ENCODE results near the gene SETD2. TPM values are rescaled to one million over a fixed set of nuclear protein-coding genes. Genes with fewer than 3 reads are reported as not detected.
A peak's percentile ranks its signal among the peaks of the same experiment; 100 is the strongest.

The SETD2 gene
- polyA plus RNA-seq, 12 donors, result 34.7 to 54.7 (median 40.1) TPM

DNA sequence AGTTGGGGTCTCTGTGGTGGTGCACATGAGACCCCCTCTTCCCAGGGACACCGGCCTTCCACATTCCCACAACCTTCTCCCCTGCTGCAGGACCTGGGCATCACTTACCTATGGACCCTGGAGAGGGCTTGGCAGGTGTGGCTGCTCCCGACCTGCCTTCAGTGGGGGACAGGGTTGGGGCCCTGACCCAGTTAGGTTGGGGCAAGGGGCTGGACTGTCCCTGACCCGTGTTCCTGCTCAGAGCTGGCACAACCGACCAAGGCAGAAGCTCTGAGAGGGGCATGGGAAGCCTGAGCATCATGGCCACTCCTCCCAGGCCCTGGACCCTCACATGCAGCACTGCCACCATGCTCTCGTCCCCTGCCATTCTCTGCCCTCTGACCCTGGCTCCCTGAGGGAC is 178.3 kb downstream of the SETD2 start:
- DNase-seq, result no peak

DNA sequence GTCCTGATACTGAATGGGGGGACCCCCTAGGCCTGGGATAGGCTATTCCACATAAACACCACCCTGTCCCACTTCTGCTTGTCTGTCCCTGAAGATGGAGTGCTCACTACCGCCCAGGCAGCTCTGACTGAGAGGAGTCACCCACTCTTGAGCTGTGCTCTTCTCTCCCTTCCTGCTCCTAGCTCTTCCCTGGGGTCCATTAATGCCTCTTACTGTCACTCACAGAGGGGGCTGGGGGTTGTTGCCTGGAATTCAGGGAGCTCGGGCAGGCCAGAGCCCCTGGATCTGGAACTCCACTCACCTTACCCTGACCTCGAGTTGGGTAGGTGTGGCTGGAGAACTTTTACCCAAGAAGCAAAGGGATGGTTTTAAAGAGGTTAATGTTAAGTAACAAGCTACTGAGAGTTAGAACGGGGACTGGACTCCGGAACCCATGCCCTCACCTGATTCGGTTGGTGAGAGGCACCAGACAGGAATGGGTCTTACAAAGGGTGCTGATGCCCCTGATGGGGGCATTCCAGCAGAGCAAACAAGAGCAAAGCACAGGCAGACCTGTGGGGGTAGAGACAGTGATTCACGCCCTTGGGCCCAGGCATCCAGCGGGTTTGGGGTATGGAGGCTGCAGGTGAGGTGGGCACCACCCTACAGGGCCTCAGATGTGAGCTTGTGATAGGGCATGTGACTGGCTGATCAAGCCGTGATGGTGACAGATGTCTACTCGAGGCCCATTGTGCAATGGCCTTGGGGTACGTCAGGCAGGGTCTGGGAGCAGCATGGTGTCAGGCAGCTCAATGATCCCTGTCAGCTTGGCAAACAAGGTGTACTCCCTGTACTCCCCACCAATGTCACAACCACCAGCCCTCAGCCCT is 179.1 kb downstream of the SETD2 start:
- no peak for DNase-seq

DNA sequence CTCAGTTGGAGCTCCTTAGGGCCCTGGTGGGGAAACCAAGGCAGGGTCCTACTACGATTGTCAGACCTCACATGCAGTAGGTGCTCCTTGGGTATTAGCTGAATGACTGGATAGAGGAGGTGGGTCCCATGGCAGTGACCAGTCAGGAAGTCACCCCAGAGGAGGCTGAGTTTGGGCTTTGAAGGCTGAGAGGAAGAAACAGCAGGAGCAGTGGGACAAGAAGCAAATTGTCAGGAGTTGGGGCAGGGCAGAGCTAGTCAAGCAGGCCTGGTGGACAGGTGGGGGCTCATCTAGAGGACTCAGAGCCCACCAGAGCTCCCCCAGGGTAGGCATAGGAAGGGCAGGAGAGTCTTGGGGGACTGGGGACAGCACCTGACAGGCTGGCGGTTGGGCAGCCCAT is 181.4 kb downstream of the SETD2 start:
- DNase-seq, result no peak

DNA sequence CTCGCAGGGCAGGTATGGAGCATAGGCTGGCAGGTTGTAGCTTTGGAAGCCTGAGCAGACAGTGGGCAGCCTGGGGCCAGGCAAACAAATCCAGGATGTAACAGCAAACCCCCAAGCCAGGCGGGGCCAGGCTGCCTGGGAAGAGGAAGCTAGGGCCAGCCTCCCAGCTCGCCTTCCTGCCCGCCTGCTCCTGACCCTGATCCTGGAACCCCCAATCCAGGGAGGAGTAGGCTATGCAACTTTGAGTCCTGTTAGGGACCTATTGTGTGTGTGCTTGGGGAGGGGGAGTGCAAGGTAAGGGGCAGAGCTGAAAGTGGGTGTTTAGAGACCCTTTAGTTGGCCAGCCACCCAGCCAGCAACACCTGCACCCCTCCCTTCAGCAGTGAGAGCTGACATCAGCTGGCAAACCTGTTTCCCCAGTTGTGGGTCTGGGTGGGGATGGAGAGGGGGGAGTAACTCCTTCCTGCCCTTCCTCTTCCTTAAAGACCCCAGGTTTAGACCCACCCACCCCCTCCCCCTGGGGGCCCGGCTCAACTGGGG is 181.9 kb downstream of the SETD2 start:
- no peak for DNase-seq

DNA sequence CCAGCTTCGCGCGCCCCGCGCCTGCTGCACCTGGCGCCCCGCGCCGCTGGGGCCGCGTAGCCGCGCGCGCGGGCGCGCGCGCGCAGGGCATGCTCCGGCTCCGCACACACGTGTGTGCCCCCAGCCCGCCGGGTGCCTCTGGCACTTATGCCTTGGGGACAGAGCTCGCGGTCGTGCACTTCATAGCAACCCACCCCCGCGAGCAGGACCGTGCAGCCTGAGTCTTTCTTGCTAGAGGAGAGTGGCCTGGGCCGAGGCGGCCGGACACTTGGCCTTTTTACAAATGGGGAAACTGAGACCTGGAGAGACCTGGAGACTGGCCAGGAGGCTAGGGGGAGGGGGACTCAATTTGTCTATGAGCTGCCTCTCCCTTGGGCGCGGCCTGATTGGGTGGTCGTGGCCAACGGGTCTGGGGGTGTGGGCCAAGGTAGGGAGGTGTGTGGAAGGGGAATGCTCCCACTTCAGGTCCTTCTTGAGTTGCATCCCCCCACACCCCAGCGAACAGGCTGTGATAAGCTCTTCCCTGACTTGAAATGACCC is 183.9 kb downstream of the SETD2 start:
- DNase-seq, result no peak

DNA sequence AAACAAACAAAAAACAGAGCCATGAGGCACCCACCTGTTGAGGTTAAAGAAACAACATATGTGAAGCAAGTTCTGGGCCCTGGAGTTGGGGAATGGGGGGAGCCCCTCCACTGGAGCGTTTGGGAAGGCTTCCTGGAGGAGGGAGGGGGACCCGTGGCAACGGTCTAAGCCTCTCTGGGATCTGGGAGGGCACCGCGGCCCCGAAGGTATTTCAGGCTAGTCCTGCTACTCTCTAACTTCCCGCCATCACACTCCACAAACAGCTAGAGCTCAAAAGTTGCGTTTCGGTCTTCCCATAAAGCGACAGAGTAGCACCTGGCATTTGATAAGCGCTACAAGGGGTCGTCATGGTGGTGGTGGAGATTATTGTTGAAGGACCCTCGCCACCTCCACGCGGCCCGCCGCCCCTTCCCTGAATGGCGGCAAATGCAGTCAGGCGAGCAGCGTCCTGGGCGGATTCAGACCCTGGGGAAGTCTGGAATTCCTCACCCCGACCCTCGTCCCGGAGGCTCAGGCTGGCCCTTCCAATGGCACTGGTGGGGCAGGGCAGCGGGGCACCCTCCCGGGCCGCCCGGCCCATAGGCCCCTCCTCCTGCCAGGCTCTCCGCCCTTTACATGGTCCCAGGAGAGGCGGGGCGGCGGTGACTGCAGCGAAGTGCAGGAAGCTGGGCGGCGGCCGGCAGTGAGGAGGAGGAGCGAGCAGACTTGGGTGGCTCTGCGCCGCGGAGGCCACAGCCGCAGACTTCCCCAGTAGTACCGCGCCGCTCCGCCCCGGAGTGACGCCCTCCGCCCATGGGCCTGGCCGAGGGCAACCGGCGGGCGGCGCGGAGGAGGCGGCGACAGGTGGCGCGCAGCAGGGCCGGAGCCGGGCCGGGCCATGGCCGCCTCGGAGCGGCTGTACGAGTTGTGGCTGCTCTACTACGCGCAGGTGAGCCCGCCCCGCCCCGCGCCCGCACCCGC is 184.6 kb downstream of the SETD2 start, which contains the start of gene NBEAL2:
Gene NBEAL2, plus strand, starts transcription at position 682 of the 960 bp plus-strand sequence. Its CDS starts 196 bp downstream, at position 878.
- peak; percentile 83 for DNase-seq

DNA sequence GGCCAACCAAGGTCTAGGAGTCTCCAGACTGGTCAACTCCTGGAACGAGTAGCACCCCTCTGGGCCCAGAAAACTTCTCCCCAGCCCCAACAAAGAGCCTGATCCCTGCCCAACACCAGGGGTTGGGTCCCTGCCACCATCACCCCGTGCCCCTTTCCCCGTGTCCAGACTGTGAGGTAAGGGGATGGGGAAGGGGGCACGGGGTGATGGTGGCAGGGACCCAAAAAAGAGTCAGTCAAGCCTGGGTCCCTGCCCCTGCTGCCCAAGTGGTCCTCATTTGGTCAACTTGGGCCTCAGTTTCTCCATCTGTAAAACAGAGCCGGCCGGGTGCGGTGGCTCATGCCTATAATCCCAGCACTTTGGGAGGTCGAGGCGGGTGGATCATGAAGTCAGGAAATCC is 185.5 kb downstream of the SETD2 start:
- no peak for DNase-seq

DNA sequence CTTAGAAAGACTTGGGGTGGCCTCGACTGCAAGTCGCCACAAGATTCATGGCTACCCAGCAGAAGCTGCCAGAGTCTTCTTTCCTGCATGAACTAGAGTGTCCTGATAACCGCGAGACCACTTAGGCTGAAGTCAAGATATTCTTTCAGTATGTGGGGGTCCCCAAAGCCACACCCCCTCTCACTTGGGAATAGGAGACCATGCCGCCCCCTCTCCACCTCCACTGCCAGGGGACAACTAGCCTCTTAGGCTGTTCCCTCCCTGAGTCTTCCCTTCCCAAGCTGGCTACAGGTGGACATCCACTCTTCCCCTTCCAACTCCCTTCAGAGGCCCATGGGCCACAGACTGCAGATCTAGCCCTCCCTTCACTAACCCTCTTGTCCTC is 186.1 kb downstream of the SETD2 start:
- no peak for DNase-seq

DNA sequence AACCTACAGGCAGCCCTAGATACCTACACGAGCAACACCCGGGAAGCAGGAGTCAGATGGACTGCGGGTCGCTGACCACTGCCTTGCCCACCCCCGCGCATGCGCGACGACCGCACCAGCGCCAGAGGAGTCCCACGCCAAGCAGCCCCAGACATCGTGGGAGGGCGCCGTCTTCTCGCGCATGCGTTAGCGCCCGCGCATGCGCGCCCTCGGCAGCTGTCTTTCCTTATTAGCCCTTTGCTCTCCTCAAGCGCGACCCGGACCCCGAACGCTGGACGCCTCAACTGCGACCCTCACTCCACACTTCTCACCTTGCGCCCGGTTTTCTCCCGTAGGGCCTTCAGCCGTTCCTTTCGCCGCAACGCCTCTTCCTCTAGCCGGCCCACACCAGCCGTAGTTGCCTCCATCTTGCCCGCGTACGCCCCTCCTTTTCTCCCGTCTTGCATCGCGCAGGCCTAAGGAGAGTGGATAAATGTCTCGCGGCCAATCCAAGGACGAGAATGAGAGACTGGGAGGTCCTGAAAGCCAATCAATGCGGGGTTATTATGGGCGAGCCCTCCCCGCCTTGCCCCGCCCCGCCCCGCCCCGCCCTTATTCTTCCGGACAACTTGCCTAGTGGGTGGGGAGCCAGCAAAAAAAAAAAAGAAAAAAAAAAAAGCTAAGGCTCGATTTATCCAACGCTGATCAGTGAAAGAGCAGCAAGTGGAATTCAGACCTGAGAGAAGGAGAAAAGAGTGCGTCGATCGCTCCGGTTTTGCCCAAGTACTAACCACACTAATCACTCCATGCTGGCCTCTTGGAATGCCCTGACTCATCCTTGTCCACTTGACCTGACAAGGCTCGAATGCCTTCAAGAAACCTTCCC is 187.4 kb downstream of the SETD2 start, which contains the start of gene CCDC12:
Gene CCDC12, minus strand, starts transcription at position 420 of the 865 bp plus-strand sequence. Its CDS starts 13 bp downstream, at position 407.
- peak; percentile 98 for DNase-seq

DNA sequence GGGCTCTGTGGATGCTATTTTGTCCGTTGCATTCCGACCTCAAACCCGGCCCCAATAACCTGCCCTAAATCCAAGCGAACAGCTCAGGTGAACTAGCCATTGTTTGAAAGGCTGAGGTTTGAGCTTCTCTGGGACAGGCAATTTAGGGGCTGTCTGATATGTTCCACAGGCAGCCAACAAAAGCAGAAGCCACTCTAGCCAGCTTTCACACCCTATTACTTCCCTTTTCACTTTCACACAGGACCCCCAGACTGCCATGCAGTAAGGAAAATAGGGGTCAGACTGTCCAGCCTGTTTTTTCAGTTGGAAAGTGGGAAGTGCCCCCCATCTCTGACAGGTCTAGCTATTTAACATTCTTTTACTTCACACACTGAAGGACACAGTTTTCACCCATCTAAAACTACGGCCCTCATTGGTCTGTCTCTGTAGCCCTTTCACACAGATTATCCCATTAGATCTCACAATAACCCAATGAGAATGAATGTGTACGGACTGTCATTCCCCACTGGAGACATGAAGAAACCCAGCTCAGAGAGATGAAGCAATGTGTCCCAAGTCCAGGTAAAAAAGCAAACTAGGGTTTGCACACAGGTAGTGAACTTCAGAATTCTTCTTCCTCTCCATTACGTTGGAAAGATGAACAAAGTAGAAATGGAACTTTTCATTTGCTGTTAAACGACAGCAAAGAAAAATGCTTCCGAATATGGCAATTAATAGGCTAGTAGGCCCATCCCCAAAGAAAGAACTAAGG is 189.3 kb downstream of the SETD2 start:
- DNase-seq, result no peak

DNA sequence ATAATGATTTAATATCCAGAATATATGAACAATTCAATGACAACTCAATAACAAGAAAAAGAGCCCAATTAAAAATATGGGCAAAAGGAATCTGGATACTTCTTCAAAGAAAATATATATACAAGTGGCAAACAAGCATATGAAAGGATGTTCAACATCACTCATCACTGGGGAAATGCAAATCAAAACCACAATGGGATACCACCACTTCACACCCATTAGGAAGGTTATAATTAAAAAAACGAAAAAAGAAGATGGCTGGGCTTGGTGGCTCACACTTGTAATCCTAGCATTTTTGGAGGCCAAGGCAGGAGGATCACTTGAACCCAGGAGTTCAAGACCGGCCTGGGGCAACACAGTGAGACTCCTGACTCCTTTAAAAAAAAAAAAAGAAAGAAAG is 191.5 kb downstream of the SETD2 start:
- DNase-seq, result no peak

DNA sequence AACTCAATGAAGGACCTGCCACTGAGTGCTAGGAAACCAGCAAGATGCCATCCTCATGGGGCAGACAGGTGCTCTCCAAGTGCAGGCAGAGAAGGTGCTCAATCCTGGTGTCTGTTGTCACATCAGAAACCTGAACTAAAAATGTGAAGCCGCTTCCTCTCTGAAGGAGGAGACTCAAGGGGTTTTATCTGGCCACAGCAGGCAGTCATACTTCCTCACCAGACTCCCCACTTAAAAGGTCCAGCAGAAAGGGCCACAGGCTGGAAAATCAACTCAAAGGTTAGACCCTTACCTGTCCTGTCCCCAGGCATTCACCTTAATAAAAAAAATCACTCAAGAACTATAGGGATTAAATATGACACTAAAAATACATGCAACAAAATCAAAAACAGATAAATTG is 192.2 kb downstream of the SETD2 start:
- no peak for DNase-seq

DNA sequence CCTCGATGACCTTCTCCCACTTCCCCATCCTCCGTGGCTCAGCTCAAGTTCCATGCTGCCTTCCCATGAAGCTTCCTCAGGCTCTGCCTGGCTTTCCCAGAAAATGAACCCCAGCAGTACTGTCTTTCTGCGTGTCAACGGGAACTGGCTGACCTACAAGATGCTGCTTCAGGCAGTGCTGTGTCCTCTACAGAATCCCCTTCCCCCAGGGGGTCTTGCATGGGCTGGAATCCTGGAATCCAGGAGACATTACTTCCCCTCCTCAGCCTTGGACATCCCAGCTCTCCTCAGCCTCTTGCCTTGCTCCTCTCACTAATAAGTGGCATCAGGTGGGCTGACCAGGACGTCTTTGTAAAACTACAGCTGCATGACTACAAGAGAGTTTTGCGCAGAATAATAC is 192.8 kb downstream of the SETD2 start:
- no peak for DNase-seq

DNA sequence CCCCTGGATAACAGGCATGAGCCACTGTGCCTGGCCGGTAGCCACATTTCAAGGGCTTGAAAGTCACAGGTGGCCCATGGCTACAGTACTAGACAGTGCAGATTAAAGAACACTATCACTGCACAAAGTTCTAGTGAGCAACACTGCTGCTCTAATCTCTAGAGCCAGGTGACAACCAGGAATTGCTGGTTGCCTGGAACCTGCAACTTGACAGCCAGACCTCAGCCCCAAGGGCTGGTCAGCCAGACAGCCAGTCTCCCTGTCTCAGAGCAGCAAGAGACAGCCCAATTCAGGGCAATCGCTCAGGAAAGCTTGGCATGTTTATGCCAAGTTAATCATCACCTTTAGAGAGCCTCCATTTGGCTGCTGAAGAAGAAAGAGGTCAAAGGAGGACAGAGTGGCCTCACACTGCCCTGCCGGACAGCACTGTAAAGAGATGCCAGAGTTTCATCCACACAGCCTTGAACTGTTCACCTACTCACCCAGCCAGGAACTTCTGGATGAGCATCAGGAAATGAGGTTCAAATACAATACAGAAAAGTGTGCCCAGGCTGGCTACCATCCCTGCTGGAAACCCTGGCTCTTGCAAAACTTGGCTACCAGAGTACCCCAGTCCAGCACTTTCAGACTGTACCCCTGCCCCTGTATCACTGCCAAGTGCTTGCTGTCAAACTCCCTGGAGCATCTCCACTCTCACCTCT is 193.4 kb downstream of the SETD2 start:
- no peak for DNase-seq

DNA sequence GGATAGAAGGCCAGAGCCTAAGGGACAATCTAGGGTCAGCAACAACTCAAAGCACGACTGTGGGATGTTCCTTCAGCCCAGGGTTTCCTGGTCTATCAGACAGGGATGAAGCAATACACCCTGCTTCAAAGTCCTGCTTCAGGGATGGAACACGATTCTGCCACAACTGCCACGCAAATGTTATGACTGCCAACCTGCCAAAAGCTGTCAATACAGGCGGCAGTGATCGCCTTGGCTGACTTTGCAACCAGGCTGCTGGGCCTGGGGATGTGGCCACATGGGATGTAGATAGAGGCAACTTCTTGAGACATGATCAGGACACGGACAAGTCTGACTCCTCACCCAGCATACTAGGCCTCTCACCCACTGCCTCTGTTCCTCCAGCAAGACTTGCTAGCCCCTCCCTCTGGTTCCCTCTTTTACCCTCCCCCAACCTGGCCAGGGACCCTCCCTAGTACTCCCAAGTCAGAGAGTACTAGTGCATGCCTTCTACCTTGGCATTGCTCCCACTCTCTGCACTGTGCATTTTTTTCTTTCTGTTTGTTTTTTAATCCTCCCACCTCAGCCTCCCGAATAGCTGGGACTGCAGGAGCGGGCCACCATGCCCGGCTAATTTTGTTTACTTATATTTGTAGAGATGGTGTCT is 195.0 kb downstream of the SETD2 start:
- DNase-seq, result no peak

DNA sequence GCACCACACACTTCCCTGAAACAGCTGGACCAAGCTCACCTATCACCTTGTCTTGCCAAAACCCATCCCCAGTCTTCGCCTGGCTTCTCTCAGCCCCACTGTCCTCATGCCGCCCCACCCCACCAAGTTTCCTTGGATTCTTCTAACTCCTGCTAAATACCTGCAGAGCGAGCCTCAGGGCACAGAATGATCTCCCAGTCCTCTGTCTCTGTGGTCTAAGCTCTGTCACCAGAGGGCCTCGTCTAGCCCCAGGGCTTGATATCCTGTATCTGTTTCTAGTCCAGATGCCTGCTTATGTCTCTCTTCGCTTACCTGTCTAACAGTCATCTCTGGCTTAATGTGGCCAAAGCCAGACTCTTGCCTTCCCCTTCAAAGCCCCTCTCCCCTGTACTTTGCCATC is 197.1 kb downstream of the SETD2 start:
- DNase-seq, result no peak
